HEK293T (cell line): Measurements from ENCODE around the gene SPSB1.

Source experiments
- CTCF ChIA-PET: fragments of 350-600 bp; formaldehyde crosslinking; extraction: SDS; loops from one replicate; lab custom pipeline; 2021; ENCODE audit warnings: antibody characterized with exemption, inconsistent platforms; lab: Yijun Ruan, JAX
- POLR2A ChIA-PET: fragments of 350-600 bp; formaldehyde crosslinking; extraction: SDS; loops from one replicate; lab custom pipeline; 2020; ENCODE audit warnings: antibody characterized with exemption, inconsistent platforms; lab: Yijun Ruan, JAX
- DNase-seq: peaks from one replicate; pipeline ENCODE4 v3.0.0; 2012; ENCODE audit warnings: mixed read lengths; ENCODE audit errors: extremely low spot score
- ARNT ChIP-seq: fragments of 450-650 bp; IDR thresholded peaks from 2 replicates; pipeline ENCODE4 v1.6.1; 2017; ENCODE audit warnings: mild to moderate bottlenecking
- BHLHE40 ChIP-seq: fragments of 450-650 bp; IDR thresholded peaks from 2 replicates; pipeline ENCODE4 v1.6.1; 2016; ENCODE audit warnings: mild to moderate bottlenecking, moderate library complexity, borderline replicate concordance
- CTBP1 ChIP-seq: fragments of 450-650 bp; IDR thresholded peaks from 2 replicates; pipeline ENCODE4 v1.6.1; 2016; ENCODE audit warnings: borderline replicate concordance
- ELF4 ChIP-seq: fragments of 450-650 bp; IDR thresholded peaks from 2 replicates; pipeline ENCODE4 v1.6.1; 2017; ENCODE audit warnings: antibody characterized with exemption
- FOXA1 ChIP-seq: fragments of 450-650 bp; IDR thresholded peaks from 2 replicates; pipeline ENCODE4 v1.6.1; 2016; ENCODE audit warnings: mild to moderate bottlenecking
- FOXK2 ChIP-seq: fragments of 450-650 bp; IDR thresholded peaks from 2 replicates; pipeline ENCODE4 v1.6.1; 2016; ENCODE audit warnings: mild to moderate bottlenecking
- FOXM1 ChIP-seq: fragments of 450-650 bp; IDR thresholded peaks from 2 replicates; pipeline ENCODE4 v1.6.1; 2017; ENCODE audit warnings: mild to moderate bottlenecking, borderline replicate concordance
- HDGF ChIP-seq: fragments of 450-650 bp; IDR thresholded peaks from 2 replicates; pipeline ENCODE4 v1.6.1; 2017; ENCODE audit warnings: antibody characterized with exemption, borderline replicate concordance
- L3MBTL2 ChIP-seq: fragments of 450-650 bp; conservative IDR thresholded peaks from 2 replicates; pipeline ENCODE4 v1.6.1; 2016; ENCODE audit warnings: mild to moderate bottlenecking
- LEF1 ChIP-seq: fragments of 450-650 bp; IDR thresholded peaks from 2 replicates; pipeline ENCODE4 v1.6.1; 2017; ENCODE audit warnings: mild to moderate bottlenecking, borderline replicate concordance
- NFRKB ChIP-seq: fragments of 450-650 bp; IDR thresholded peaks from 2 replicates; pipeline ENCODE4 v1.6.1; 2016; ENCODE audit warnings: mild to moderate bottlenecking, moderate library complexity
- PKNOX1 ChIP-seq: fragments of 450-650 bp; IDR thresholded peaks from 2 replicates; pipeline ENCODE4 v1.6.1; 2016
- SP1 ChIP-seq: fragments of 450-650 bp; IDR thresholded peaks from 2 replicates; pipeline ENCODE4 v1.6.1; 2017
- SUZ12 ChIP-seq: fragments of 450-650 bp; IDR thresholded peaks from 2 replicates; pipeline ENCODE4 v1.6.1; 2016; ENCODE audit warnings: mild to moderate bottlenecking
- TARDBP ChIP-seq: fragments of 450-650 bp; IDR thresholded peaks from 2 replicates; pipeline ENCODE4 v1.6.1; 2016
- ZNF384 ChIP-seq: fragments of 450-650 bp; IDR thresholded peaks from 2 replicates; pipeline ENCODE4 v1.6.1; 2016

The SPSB1 gene

DNA sequence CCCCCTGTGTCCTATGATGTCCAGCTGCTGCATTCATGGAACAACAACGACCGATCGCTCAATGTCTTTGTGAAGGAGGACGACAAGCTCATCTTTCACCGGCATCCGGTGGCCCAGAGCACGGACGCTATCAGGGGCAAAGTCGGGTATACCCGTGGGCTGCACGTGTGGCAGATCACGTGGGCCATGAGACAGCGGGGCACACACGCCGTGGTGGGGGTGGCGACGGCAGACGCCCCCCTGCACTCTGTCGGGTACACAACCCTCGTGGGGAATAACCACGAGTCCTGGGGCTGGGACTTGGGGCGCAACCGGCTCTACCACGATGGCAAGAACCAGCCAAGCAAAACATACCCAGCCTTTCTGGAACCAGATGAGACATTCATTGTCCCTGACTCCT, 63.3 kb downstream of the SPSB1 start:
- DNase-seq, result no peak
- CTCF ChIA-PET, result no interaction called here
- TF ChIP-seq ZNF384 (no peak), TARDBP (no peak), ARNT (no peak), LEF1 (no peak), HDGF (no peak), PKNOX1 (no peak), FOXK2 (no peak), CTBP1 (no peak), SP1 (no peak), FOXM1 (no peak), NFRKB (no peak), BHLHE40 (no peak), ELF4 (no peak), L3MBTL2 (no peak), FOXA1 (no peak), SUZ12 (no peak)
- POLR2A ChIA-PET, result no interaction called here

DNA sequence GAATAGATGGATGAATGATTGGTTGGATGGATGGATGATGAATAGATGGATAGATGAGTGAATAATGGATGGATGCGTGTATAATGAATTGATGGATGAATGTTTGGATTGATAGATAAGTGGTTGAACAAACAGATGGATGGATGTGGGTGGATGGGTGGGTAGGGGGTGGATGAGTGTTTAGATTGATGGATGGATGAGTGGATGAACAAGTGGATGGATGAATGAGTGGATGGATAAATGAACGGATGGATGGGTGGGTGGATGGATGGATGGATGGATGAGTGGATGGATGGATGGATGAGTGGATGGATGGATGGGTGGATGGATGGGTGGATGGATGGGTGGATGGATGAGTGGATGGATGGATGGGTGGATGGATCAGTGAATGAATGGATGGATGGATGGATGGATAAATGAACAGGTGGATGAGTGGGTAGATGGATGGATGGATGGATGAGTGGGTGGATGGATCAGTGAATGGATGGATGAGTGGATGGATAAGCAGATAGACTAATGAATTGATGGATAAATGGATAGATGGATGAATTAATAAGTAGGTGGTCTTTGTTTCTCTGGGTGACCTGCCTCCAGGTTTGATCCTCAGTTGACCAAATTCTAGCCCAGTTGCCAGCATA, 64.3 kb downstream of the SPSB1 start:
- ChIA-PET POLR2A (no interaction called here), CTCF (no interaction called here)
- no peak for DNase-seq
- no peak for TF ChIP-seq TARDBP

- DNase-seq, result no peak
- ChIA-PET CTCF (no interaction called here), POLR2A (no interaction called here)
- no peak for TF ChIP-seq FOXM1
- no peak for TF ChIP-seq LEF1
- TF ChIP-seq TARDBP, result no peak
Measured at GRCh38 chr1:9357958-9358357, 65.3 kb downstream of the SPSB1 start.

- POLR2A ChIA-PET, result no interaction called here
- DNase-seq, result no peak
- CTCF ChIA-PET, result no interaction called here
- TF ChIP-seq BHLHE40 (no peak), HDGF (no peak), LEF1 (no peak), CTBP1 (no peak), ZNF384 (no peak), FOXK2 (no peak), NFRKB (no peak), FOXM1 (no peak), ARNT (no peak), SP1 (no peak), ELF4 (no peak), SUZ12 (no peak), TARDBP (no peak), FOXA1 (no peak), PKNOX1 (no peak), L3MBTL2 (no peak)
Measured at GRCh38 chr1:9360371-9361064, 67.8 kb downstream of the SPSB1 start.

GRCh38 chr1:9361630-9362260, 69.1 kb downstream of the SPSB1 start:
- TF ChIP-seq TARDBP (no peak), FOXA1 (no peak), BHLHE40 (no peak), SUZ12 (no peak), ZNF384 (no peak), ELF4 (no peak), ARNT (no peak), FOXK2 (no peak), PKNOX1 (no peak), NFRKB (no peak), HDGF (no peak), CTBP1 (no peak), L3MBTL2 (no peak), SP1 (no peak), FOXM1 (no peak), LEF1 (no peak)
- no peak for DNase-seq
- ChIA-PET POLR2A (no interaction called here), CTCF (interaction anchor here (0.6 kb wide), 1 partner anchor 133 kb away, joined by 3 read pairs; no protein-coding TSS in a partner anchor)

GRCh38 chr1:9362488-9362887, 69.8 kb downstream of the SPSB1 start:
- ChIA-PET CTCF (interaction anchor here (0.6 kb wide), 1 partner anchor 132 kb away, joined by 3 read pairs; no protein-coding TSS in a partner anchor), POLR2A (no interaction called here)
- DNase-seq, result no peak
- no peak for TF ChIP-seq BHLHE40
- no peak for TF ChIP-seq HDGF
- TF ChIP-seq ARNT, result no peak
- TF ChIP-seq FOXA1, result no peak
- no peak for TF ChIP-seq FOXK2
- no peak for TF ChIP-seq SUZ12
- TF ChIP-seq PKNOX1, result no peak
- TF ChIP-seq FOXM1, result no peak
- TF ChIP-seq NFRKB, result no peak
- no peak for TF ChIP-seq TARDBP
- no peak for TF ChIP-seq ZNF384
- TF ChIP-seq ELF4, result no peak
- TF ChIP-seq L3MBTL2, result no peak
